ENCODE data around the gene GPR155. TPM values are rescaled to one million over a fixed set of nuclear protein-coding genes. Genes with fewer than 3 reads are reported as not detected.

Gene GPR155
- total and polyA plus RNA-seq, 4 donors = 3.1 to 9.4 (median 4.4) TPM

GRCh38 chr2:174397773-174398172 is 89.1 kb downstream of the GPR155 start:
- H3K4me3 ChIP-seq (ENCODE audit: low read depth in 1 of 3, low read length in 3 of 3) = no peak overlapping the region
- H3K9ac ChIP-seq (ENCODE audit: low read depth in 1 of 2, low read length in 2 of 2) = no peak overlapping the region
- no peaks in the 10 kb centered on the region for H3K9me3 ChIP-seq (ENCODE audit: control insufficient read depth in 4 of 4, low read length in 3 of 4)
- H3K27ac ChIP-seq (ENCODE audit: low read depth in 1 of 2, low read length in 2 of 2) = no peak overlapping the region
- peaks cover 0 to 27% (median 24%) of the 10 kb centered on the region in 4 donors for H3K4me1 ChIP-seq (ENCODE audit: control insufficient read depth in 4 of 4, insufficient read depth in 4 of 4, low read length in 3 of 4)
- TF ChIP-seq RXRA (IDR thresholded peaks at IDR 0.05) (no peak), MAX (IDR thresholded peaks at IDR 0.05) (no peak)
- H3K36me3 ChIP-seq (ENCODE audit: control insufficient read depth in 4 of 4, insufficient read depth in 3 of 4, low read depth in 1 of 4, low read length in 3 of 4) = peaks cover 0 to 13% (median 2%) of the 10 kb centered on the region in 4 donors
- no peak for DNase-seq (ENCODE audit: low spot score)
- no peaks in the 10 kb centered on the region for H3K27me3 ChIP-seq (ENCODE audit: control insufficient read depth in 4 of 4, insufficient read depth in 4 of 4, low read length in 3 of 4)
- 94% methylated on average over 3 of the region's 3 CpGs for WGBS

GRCh38 chr2:174395969-174396630 is 90.7 kb downstream of the GPR155 start:
- no peaks in the 10 kb centered on the region for H3K27me3 ChIP-seq (ENCODE audit: control insufficient read depth in 4 of 4, insufficient read depth in 4 of 4, low read length in 3 of 4)
- DNase-seq (ENCODE audit: low spot score) = no peak
- H3K9ac ChIP-seq (ENCODE audit: low read depth in 1 of 2, low read length in 2 of 2) = peak overlapping the region; percentile 42 to 51
- no peak for TF ChIP-seq HNF4A (conservative IDR thresholded peaks at IDR 0.05)
- TF ChIP-seq MAX (IDR thresholded peaks at IDR 0.05) = no peak
- TF ChIP-seq SP1 (IDR thresholded peaks at IDR 0.05) = no peak
- TF ChIP-seq ZBTB33 (IDR thresholded peaks at IDR 0.05) = no peak
- no peak for TF ChIP-seq CTCF (IDR thresholded peaks at IDR 0.05; ENCODE audit: low read depth, low read length, missing input control)
- no peak for TF ChIP-seq RXRA (IDR thresholded peaks at IDR 0.05)
- TF ChIP-seq JUND (IDR thresholded peaks at IDR 0.05) = no peak
- no peak for TF ChIP-seq NR2F2 (IDR thresholded peaks at IDR 0.05)
- no peak for TF ChIP-seq HNF4G (IDR thresholded peaks at IDR 0.05)
- TF ChIP-seq GABPA (IDR thresholded peaks at IDR 0.05 in 1 of 2, conservative IDR thresholded peaks at IDR 0.05 in 1 of 2) = no peak
- no peak for TF ChIP-seq REST (IDR thresholded peaks at IDR 0.05)
- no peak for TF ChIP-seq RAD21 (IDR thresholded peaks at IDR 0.05)
- no peak for TF ChIP-seq FOXA1 (IDR thresholded peaks at IDR 0.05)
- no peak for TF ChIP-seq YY1 (IDR thresholded peaks at IDR 0.05)
- H3K27ac ChIP-seq (ENCODE audit: low read depth in 1 of 2, low read length in 2 of 2) = peak overlapping the region; percentile 85 to 87
- H3K36me3 ChIP-seq (ENCODE audit: control insufficient read depth in 4 of 4, insufficient read depth in 3 of 4, low read depth in 1 of 4, low read length in 3 of 4) = peaks cover 0 to 3% (median 1%) of the 10 kb centered on the region in 4 donors
- peak overlapping the region; percentile 69 to 90 (median 83) for H3K4me3 ChIP-seq (ENCODE audit: low read depth in 1 of 3, low read length in 3 of 3)
- peaks cover 0 to 27% (median 24%) of the 10 kb centered on the region in 4 donors for H3K4me1 ChIP-seq (ENCODE audit: control insufficient read depth in 4 of 4, insufficient read depth in 4 of 4, low read length in 3 of 4)
- no peaks in the 10 kb centered on the region for H3K9me3 ChIP-seq (ENCODE audit: control insufficient read depth in 4 of 4, low read length in 3 of 4)
- 9% methylated on average over 27 of the region's 27 CpGs for WGBS
